Skin of body (tissue), 2 donors: ENCODE measurements around the gene C9orf57. TPM values are rescaled to one million over a fixed set of nuclear protein-coding genes. Genes with fewer than 3 reads are reported as not detected.
"Not testable (repeated sequence)": the region's sequence is repeated elsewhere in the genome, so short reads cannot be mapped to it uniquely, and the experiment has no call there.

Experiments
- DNase-seq: peaks from one replicate; lab custom pipeline; 2025; lab: John Stamatoyannopoulos, UW
- total RNA-seq: library from RNA; depleted of rRNA; stranded (reverse); fragments of >200 nt; gene quantifications from one replicate; pipeline ENCODE4 v1.2.3, GENCODE V29; 2014

Gene C9orf57
- not detected for total RNA-seq

- DNase-seq: no peak
Observed at GRCh38 chr9:72060513-72060912, at the start of gene C9orf57. Gene C9orf57 (minus strand): TSS chr9:72060613. CDS start chr9:72059331, 1,282 bp downstream.

GRCh38 chr9:72102520-72102919 lies 42.1 kb upstream of the C9orf57 start:
- DNase-seq: no peak

- DNase-seq: not testable (repeated sequence)
Observed at GRCh38 chr9:72095520-72095919, 35.1 kb upstream of the C9orf57 start.

- no peak for DNase-seq
Observed at GRCh38 chr9:72092820-72093219, 32.4 kb upstream of the C9orf57 start.

GRCh38 chr9:72089451-72090130 lies 29.2 kb upstream of the C9orf57 start:
- DNase-seq: no peak

GRCh38 chr9:72082536-72082935 lies 22.1 kb upstream of the C9orf57 start:
- no peak for DNase-seq

GRCh38 chr9:72074666-72075065 lies 14.3 kb upstream of the C9orf57 start:
- not testable (repeated sequence) for DNase-seq

- no peak for DNase-seq
Observed at GRCh38 chr9:72065076-72065475, 4.7 kb upstream of the C9orf57 start.

GRCh38 chr9:72052122-72052521 lies 8.3 kb downstream of the C9orf57 start:
- no peak for DNase-seq

- DNase-seq: no peak
Observed at GRCh38 chr9:72048850-72049249, 11.6 kb downstream of the C9orf57 start.

- DNase-seq: no peak
Observed at GRCh38 chr9:72046630-72047456, 13.6 kb downstream of the C9orf57 start.

GRCh38 chr9:72044095-72044494 lies 16.3 kb downstream of the C9orf57 start:
- no peak for DNase-seq

GRCh38 chr9:72043576-72043975 lies 16.8 kb downstream of the C9orf57 start:
- no peak for DNase-seq

GRCh38 chr9:72042928-72043327 lies 17.5 kb downstream of the C9orf57 start:
- no peak for DNase-seq

- DNase-seq: peak; percentile 45
Observed at GRCh38 chr9:72041775-72042194, 18.6 kb downstream of the C9orf57 start.

- DNase-seq: no peak
Observed at GRCh38 chr9:72041369-72041768, 19.0 kb downstream of the C9orf57 start.

- DNase-seq: no peak
Observed at GRCh38 chr9:72039532-72039931, 20.9 kb downstream of the C9orf57 start.

- DNase-seq: peak; percentile 70
Observed at GRCh38 chr9:72038890-72039410, 21.5 kb downstream of the C9orf57 start.

GRCh38 chr9:72038408-72038807 lies 22.0 kb downstream of the C9orf57 start:
- DNase-seq: peak; percentile 44

GRCh38 chr9:72037571-72037970 lies 22.8 kb downstream of the C9orf57 start:
- peak; percentile 63 for DNase-seq

- no peak for DNase-seq
Observed at GRCh38 chr9:72030767-72031166, 29.6 kb downstream of the C9orf57 start.

- no peak for DNase-seq
Observed at GRCh38 chr9:72029986-72030385, 30.4 kb downstream of the C9orf57 start.
